Gastroesophageal sphincter (tissue), 3 donors: ENCODE measurements around the gene BCL2L2.

Experiments
- EP300 ChIP-seq: sonication (generic); formaldehyde crosslinking; IDR thresholded peaks from one replicate; pipeline ENCODE4 v1.6.1; 2017; ENCODE audit warnings: antibody characterized with exemption, mild to moderate bottlenecking
- TF ChIP-seq, protein P1 (sequence below), 4 experiments: fragments of 200-600 bp in 2 of 4; fragments of 450-650 bp in 2 of 4; sonication (generic) in 1 of 4; IDR thresholded peaks; one replicate each; pipeline ENCODE4 v1.5.1; 2017 to 2019; ENCODE audit warnings: antibody characterized with exemption in 4 of 4, mild to moderate bottlenecking in 2 of 4, moderate library complexity in 2 of 4

DNA sequence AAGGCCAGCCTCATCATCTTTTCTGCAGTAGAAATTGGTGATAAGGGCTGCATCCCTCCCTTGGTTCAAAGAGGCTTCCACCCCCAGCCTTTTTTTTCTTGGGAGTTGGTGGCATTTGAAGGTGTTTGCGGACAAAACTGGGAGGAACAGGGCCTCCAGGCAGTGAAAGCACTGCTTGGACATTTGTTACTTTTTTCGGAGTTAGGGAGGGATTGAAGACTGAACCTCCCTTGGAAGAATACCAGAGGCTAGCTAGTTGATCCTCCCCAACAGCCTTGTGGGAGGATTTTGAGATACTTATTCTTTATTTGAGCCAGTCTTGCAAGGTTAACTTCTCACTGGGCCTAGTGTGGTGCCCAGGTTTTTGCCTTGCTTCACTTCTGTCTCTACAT, 17.8 kb downstream of the BCL2L2 start:
- no peak for TF ChIP-seq EP300
- TF ChIP-seq, protein P1, sequence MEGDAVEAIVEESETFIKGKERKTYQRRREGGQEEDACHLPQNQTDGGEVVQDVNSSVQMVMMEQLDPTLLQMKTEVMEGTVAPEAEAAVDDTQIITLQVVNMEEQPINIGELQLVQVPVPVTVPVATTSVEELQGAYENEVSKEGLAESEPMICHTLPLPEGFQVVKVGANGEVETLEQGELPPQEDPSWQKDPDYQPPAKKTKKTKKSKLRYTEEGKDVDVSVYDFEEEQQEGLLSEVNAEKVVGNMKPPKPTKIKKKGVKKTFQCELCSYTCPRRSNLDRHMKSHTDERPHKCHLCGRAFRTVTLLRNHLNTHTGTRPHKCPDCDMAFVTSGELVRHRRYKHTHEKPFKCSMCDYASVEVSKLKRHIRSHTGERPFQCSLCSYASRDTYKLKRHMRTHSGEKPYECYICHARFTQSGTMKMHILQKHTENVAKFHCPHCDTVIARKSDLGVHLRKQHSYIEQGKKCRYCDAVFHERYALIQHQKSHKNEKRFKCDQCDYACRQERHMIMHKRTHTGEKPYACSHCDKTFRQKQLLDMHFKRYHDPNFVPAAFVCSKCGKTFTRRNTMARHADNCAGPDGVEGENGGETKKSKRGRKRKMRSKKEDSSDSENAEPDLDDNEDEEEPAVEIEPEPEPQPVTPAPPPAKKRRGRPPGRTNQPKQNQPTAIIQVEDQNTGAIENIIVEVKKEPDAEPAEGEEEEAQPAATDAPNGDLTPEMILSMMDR (IDR thresholded peaks at IDR 0.05) = no peak
